T47D (cell line): Measurements from ENCODE around the gene TRPV6.
A peak's percentile ranks its signal among the peaks of the same experiment; 100 is the strongest.

Source experiments
- DNase-seq, 2 experiments: peaks; one replicate each; pipeline versions ENCODE4 v3.0.0 to v3.0.0-alpha.2; 2011 to 2012; ENCODE audit warnings: low read depth in 1 of 2, low spot score in 1 of 2
- JUND ChIP-seq: IDR thresholded peaks from 2 replicates; pipeline ENCODE4 v1.6.1; 2012; ENCODE audit warnings: low read depth
- in situ Hi-C: cut with HindIII; loops from 2 replicates; pipeline ENCODE4 v1.10.0; 2016; ENCODE audit warnings: low sequenced_read_pairs, low pct_unique_long_range_greater_than_20kb

Gene TRPV6

GRCh38 chr7:142901426-142902259 lies 16.1 kb upstream of the TRPV6 start:
- in situ Hi-C loops, result no loop called here
- DNase-seq, result peak in 1 of 2 experiments; percentile 84
- no peak for TF ChIP-seq JUND

- no peak for DNase-seq
- TF ChIP-seq JUND, result no peak
- in situ Hi-C loops, result no loop called here
Measured at GRCh38 chr7:142899661-142900060, 14.1 kb upstream of the TRPV6 start.

DNA sequence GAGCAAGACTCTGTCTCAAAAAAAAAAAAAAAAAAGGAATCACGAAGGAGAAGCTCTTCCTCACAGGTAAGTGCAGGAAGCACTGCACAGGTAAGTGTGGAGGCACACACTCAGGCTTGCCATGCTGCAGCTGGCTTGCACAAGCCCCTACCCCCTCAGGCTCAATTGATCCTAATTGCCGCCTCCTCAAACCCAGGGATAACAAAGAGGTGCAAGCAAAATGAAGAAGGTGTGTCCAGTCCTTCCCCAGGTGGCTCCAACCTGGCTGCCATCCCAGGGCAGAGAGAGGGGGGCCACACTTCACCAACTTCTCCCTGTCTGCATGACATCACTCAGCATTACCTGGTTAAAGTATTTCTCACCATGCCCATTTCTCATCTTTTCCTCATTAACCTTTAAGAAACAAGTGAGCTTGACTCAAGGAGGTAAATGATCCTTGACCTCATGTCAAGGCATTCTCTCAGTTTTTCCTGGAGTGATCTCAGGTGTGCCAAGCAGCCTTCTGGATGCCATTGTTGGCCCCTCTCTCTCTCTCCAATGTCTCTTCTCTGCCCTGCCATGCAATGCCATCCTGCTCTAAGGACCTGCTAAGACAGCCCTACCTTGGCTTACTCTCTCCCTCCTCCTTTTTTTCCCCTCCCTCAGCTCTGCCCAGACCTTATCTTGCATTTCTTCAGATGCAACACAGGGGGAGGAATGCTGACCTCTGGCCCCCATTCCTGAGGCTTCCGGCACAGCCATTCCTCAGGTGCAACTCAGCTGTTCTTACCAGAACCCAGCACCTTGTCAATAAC lies 13.0 kb upstream of the TRPV6 start:
- in situ Hi-C loops, result no loop called here
- no peak for TF ChIP-seq JUND
- no peak for DNase-seq

DNA sequence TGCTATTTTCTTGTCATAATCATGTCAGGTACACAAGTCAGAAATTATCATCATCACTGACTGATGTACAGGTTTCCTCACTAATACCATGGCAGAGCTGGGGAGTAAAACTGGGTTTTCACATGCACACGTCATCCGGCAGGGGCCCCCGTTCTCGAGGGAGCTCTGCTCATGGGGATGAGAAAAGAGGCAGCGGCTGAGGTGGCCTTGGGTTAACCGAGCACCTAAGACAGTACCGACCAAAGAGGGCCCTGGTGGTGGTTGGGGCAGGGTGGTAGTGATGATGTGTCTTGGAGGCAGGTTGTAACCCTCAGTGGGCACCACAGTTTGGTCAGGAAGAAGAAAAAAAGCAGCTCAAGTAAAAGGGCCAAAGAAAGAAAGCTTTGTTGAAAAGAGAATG lies 12.1 kb upstream of the TRPV6 start:
- in situ Hi-C loops, result no loop called here
- no peak for TF ChIP-seq JUND
- no peak for DNase-seq

DNA sequence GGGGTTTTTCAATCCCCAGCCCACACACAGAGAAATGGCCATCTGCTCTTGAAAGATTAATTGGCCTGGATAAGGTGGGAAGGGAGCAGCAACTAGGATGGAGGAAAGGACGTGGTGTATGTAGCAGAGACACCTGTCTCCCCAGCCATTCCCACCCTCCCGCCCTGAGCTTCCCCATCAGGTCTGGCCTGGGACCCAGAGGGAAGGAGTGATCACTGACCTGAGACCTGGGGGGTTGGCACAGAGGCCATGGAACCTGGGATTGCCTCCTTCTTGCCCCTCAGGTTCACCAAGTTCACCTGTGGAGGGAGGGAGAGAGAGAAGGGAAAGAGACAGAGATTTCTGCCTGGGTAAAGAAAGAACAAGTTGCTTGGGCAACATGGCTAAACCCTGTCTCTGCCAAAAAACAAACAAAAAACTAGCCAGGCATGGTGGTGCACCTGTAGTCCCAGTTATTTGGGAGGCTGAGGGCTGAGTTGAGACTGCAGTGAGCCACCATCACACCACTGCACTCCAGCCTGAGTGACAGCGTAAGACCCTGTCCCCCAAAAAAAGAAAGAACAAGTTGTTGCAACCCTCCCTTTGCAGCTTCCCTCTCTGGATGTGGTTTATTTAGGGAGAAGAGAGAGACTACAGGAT lies 11.3 kb upstream of the TRPV6 start:
- TF ChIP-seq JUND, result no peak
- in situ Hi-C loops, result no loop called here
- DNase-seq, result no peak

- no peak for TF ChIP-seq JUND
- in situ Hi-C loops, result no loop called here
- no peak for DNase-seq
Measured at GRCh38 chr7:142896151-142896550, 10.6 kb upstream of the TRPV6 start.

GRCh38 chr7:142894985-142895593 lies 9.5 kb upstream of the TRPV6 start:
- no peak for DNase-seq
- in situ Hi-C loops, result no loop called here
- TF ChIP-seq JUND, result no peak

GRCh38 chr7:142894112-142894984 lies 8.8 kb upstream of the TRPV6 start:
- no peak for TF ChIP-seq JUND
- in situ Hi-C loops, result no loop called here
- DNase-seq, result no peak

DNA sequence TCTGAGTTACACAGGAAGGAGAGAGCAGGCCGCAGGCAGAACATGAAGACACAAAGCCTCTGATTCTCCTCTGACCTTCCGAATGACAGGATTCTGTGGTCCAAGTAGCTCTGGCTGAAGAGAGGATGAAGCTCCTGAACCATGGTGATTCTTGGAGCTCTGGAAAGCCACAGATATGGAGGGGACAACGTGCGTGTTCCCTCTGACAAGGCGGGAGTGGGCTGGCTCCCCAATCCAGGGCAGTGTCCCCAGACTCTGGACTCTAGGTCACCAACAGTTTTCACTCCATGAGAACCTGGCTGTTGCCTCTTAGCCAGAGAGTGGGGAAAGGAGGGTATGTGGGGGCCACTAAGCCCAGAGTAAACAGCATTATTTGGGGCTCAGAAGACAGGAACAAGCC lies 7.4 kb upstream of the TRPV6 start:
- in situ Hi-C loops, result no loop called here
- no peak for TF ChIP-seq JUND
- DNase-seq, result no peak

DNA sequence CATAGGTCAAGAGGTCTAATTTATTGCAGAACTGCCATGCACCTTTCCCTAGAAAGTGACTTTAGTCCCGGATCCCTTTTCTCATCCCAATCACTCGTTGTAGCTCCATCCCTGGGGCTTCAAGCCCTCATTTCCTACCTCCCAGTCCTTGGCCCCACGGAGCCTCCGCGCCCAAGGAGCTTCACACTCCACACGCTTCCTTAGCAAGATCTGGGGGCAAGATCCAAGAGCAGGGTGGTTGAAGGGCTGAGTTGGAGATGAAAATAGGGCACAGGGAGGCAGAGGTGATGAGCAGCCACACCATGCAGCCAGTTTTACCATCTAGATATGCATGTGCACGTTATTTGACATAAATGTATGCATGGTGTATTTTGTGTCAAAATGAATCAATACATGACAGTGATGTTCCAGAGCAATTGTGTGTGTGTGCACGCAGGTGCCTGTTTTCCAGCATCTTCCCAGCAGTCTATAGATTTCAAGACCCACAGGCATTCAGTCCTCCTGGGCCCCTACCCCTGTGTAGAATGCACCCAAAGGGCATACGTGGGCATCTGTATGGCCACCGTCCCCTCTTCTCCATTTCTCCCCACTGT lies 6.0 kb upstream of the TRPV6 start:
- DNase-seq, result no peak
- TF ChIP-seq JUND, result no peak
- in situ Hi-C loops, result no loop called here

DNA sequence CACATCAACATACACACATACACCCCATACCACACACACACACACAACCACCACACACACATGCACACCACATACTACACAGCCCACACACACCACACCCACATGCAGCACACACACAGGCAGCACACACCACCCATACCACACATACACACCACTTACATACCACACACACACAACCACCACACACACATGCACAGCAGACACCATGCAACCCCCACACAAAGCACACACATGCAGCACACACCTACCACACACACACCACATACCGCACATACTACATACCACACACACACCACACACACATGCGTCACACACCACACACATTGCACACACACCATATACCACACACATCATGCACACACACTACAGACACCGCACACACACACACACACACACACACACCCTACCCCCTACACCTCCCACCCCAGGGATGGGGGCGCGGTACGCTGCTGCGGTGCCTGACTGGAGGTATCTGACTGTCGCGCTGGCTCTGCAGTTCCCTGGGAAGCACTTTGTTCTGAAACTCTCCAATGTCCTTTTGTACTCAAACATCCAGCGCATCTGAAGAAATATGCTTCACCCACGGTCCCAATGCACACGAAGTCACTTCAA lies 5.4 kb upstream of the TRPV6 start:
- in situ Hi-C loops, result no loop called here
- DNase-seq, result no peak
- no peak for TF ChIP-seq JUND

- DNase-seq, result no peak
- TF ChIP-seq JUND, result no peak
- in situ Hi-C loops, result no loop called here
Measured at GRCh38 chr7:142889816-142890215, 4.3 kb upstream of the TRPV6 start.
